H1 (cell line): ENCODE data around the gene TASOR2. TPM values are rescaled to one million over a fixed set of nuclear protein-coding genes. Genes with fewer than 3 reads are reported as not detected.

Source experiments
- CTCF ChIA-PET: fragments of 300-600 bp; sonication (Branson Sonifier 250); formaldehyde crosslinking; loops from one replicate; lab custom pipeline; 2021; ENCODE audit not compliant: partially characterized antibody; lab: Charles Lee
- POLR2A ChIA-PET: fragments of 300-600 bp; sonication (Branson Sonifier 250); formaldehyde crosslinking; loops from one replicate; lab custom pipeline; 2021; ENCODE audit warnings: inconsistent platforms; ENCODE audit not compliant: partially characterized antibody; lab: Charles Lee
- DNase-seq, 2 experiments: peaks; one replicate each; pipeline versions ENCODE4 v3.0.0 to v3.0.0-alpha.2; 2010 to 2022; ENCODE audit warnings: low spot score in 2 of 2, low read depth in 1 of 2, mixed read lengths in 1 of 2
- FAIRE-seq: peaks from 2 replicates; lab custom pipeline; 2011; peaks lifted over from hg19 to GRCh38; lab: Jason Lieb, UNC
- H2AFZ ChIP-seq: 2 replicates; pipeline ENCODE4 v1.8.1; 2012; ENCODE audit warnings: low read length, inconsistent platforms
- H2AK5ac ChIP-seq: 2 replicates; pipeline ENCODE4 v1.6.1; 2013; ENCODE audit warnings: low read depth, low read length
- H2BK120ac ChIP-seq: replicated peaks from 2 replicates; pipeline ENCODE3; 2013; ENCODE audit warnings: low read depth, low read length, inconsistent platforms
- H2BK12ac ChIP-seq: 2 replicates; pipeline ENCODE4 v1.6.1; 2013; ENCODE audit warnings: low read depth, low read length
- H2BK15ac ChIP-seq: 2 replicates; pipeline ENCODE4 v1.6.1; 2013; ENCODE audit warnings: low read length
- H2BK20ac ChIP-seq: 2 replicates; pipeline ENCODE4 v1.6.1; 2013; ENCODE audit warnings: low read length
- H2BK5ac ChIP-seq: 2 replicates; pipeline ENCODE4 v1.6.1; 2013; ENCODE audit warnings: low read depth, low read length
- H3K14ac ChIP-seq: 2 replicates; pipeline ENCODE4 v1.6.1; 2013; ENCODE audit warnings: inconsistent platforms; ENCODE audit not compliant: insufficient read length
- H3K18ac ChIP-seq: 2 replicates; pipeline ENCODE4 v1.6.1; 2013; ENCODE audit warnings: low read length; ENCODE audit errors: extremely low read depth
- H3K23ac ChIP-seq: 2 replicates; pipeline ENCODE4 v1.6.1; 2013; ENCODE audit warnings: inconsistent platforms; ENCODE audit not compliant: insufficient read length
- H3K23me2 ChIP-seq: 2 replicates; pipeline ENCODE4 v1.6.1; 2013; ENCODE audit warnings: low read depth, low read length
- H3K27ac ChIP-seq: 2 replicates; pipeline ENCODE4 v1.6.1; 2011; ENCODE audit warnings: low read depth, low read length, inconsistent platforms
- H3K27me3 ChIP-seq, 4 experiments: replicated peaks in 1 of 4; 1 replicate in 1 of 4; 2 replicates in 3 of 4; pipeline versions ENCODE4 v1.6.1 to v1.8.1; 2011 to 2013; ENCODE audit warnings: low read length in 3 of 4, mild to moderate bottlenecking in 3 of 4, inconsistent platforms in 2 of 4, mixed read lengths in 2 of 4, moderate library complexity in 1 of 4; ENCODE audit not compliant: control insufficient read depth in 3 of 4, insufficient read depth in 3 of 4; ENCODE audit errors: extremely low read depth in 1 of 4
- H3K36me3 ChIP-seq, 4 experiments: 2 replicates each; pipeline versions ENCODE4 v1.6.1 to v1.8.1; 2011 to 2013; ENCODE audit warnings: mild to moderate bottlenecking in 4 of 4, low read length in 3 of 4, moderate library complexity in 2 of 4, control low read depth in 1 of 4, inconsistent platforms in 1 of 4; ENCODE audit not compliant: insufficient read depth in 4 of 4, control insufficient read depth in 2 of 4
- H3K4ac ChIP-seq: replicated peaks from 2 replicates; pipeline ENCODE3; 2013; ENCODE audit warnings: low read length, low read depth, mixed read lengths, inconsistent platforms; ENCODE audit not compliant: insufficient read length
- H3K4me1 ChIP-seq, 4 experiments: replicated peaks in 1 of 4; 1 replicate in 1 of 4; 2 replicates in 3 of 4; pipeline versions ENCODE4 v1.6.1 to v1.8.1; 2011 to 2013; ENCODE audit warnings: low read length in 3 of 4, inconsistent platforms in 2 of 4, mixed read lengths in 1 of 4; ENCODE audit not compliant: insufficient read depth in 4 of 4, control insufficient read depth in 3 of 4
- H3K4me2 ChIP-seq, 2 experiments: 2 replicates each; pipeline versions ENCODE4 v1.6.1 to v1.8.1; 2011 to 2013; ENCODE audit warnings: low read depth in 2 of 2, low read length in 2 of 2, control low read depth in 1 of 2, inconsistent platforms in 1 of 2, mild to moderate bottlenecking in 1 of 2; ENCODE audit not compliant: insufficient read depth in 1 of 2
- H3K4me3 ChIP-seq, 4 experiments: fragments of 200-600, 300-600 bp in 1 of 4; sonication (generic), shearing (Covaris generic), sonication (Bioruptor Twin) in 1 of 4; 2 replicates each; pipeline versions ENCODE4 v1.5.1 to v1.8.1; 2011 to 2016; ENCODE audit warnings: low read length in 4 of 4, low read depth in 3 of 4, control low read depth in 2 of 4, inconsistent platforms in 2 of 4, mild to moderate bottlenecking in 2 of 4, mixed read lengths in 1 of 4, moderate library complexity in 1 of 4; ENCODE audit not compliant: insufficient read depth in 2 of 4; ENCODE audit errors: extremely low read depth in 1 of 4
- H3K56ac ChIP-seq: replicated peaks from 2 replicates; pipeline ENCODE3; 2013; ENCODE audit warnings: low read depth, mild to moderate bottlenecking, mixed read lengths, low read length, inconsistent platforms; ENCODE audit not compliant: insufficient read length
- H3K79me1 ChIP-seq: 2 replicates; pipeline ENCODE4 v1.6.1; 2013; ENCODE audit warnings: low read depth, low read length, control low read depth
- H3K79me2 ChIP-seq, 2 experiments: 2 replicates each; pipeline versions ENCODE4 v1.6.1 to v1.8.1; 2012 to 2013; ENCODE audit warnings: low read length in 2 of 2, mild to moderate bottlenecking in 2 of 2, inconsistent platforms in 1 of 2; ENCODE audit not compliant: insufficient read depth in 2 of 2, control insufficient read depth in 1 of 2
- H3K9ac ChIP-seq, 4 experiments: replicated peaks in 1 of 4; 1 replicate in 1 of 4; 2 replicates in 3 of 4; pipeline versions ENCODE4 v1.6.1 to v1.8.1; 2011 to 2013; ENCODE audit warnings: low read depth in 3 of 4, low read length in 3 of 4, control low read depth in 2 of 4, mild to moderate bottlenecking in 2 of 4, moderate library complexity in 2 of 4, inconsistent platforms in 1 of 4; ENCODE audit errors: extremely low read depth in 1 of 4
- H3K9me3 ChIP-seq, 2 experiments: 2 replicates each; pipeline versions ENCODE4 v1.6.1 to v1.8.1; 2012 to 2013; ENCODE audit warnings: mild to moderate bottlenecking in 2 of 2, moderate library complexity in 2 of 2, control low read depth in 1 of 2, inconsistent platforms in 1 of 2, low read depth in 1 of 2, low read length in 1 of 2, mixed read lengths in 1 of 2; ENCODE audit not compliant: insufficient read depth in 2 of 2
- H4K20me1 ChIP-seq, 2 experiments: replicated peaks in 1 of 2; 2 replicates each; pipeline versions ENCODE3 to v1.8.1; 2011 to 2013; ENCODE audit warnings: inconsistent platforms in 2 of 2, low read length in 2 of 2, mild to moderate bottlenecking in 1 of 2; ENCODE audit not compliant: insufficient read depth in 2 of 2, control insufficient read depth in 1 of 2
- H4K5ac ChIP-seq: 2 replicates; pipeline ENCODE4 v1.6.1; 2013; ENCODE audit warnings: low read length, low read depth, mixed read lengths, inconsistent platforms; ENCODE audit not compliant: insufficient read length
- H4K8ac ChIP-seq: 2 replicates; pipeline ENCODE4 v1.8.0; 2013; ENCODE audit warnings: mild to moderate bottlenecking, moderate library complexity, low read length, inconsistent platforms; ENCODE audit not compliant: insufficient read depth; ENCODE audit errors: extremely low read depth
- H4K91ac ChIP-seq: replicated peaks from 2 replicates; pipeline ENCODE3; 2013; ENCODE audit warnings: low read length, mixed read lengths, inconsistent platforms; ENCODE audit not compliant: insufficient read length
- SP1 ChIP-seq: IDR thresholded peaks from 2 replicates; pipeline ENCODE4 v1.6.1; 2011; ENCODE audit warnings: low read depth, low read length
- WGBS, 2 experiments: shearing (Covaris generic) in 1 of 2; methylation state at CpG; one replicate each; pipeline versions ENCODE4 v1.1.6 to v1.1.7; 2013 to 2015; ENCODE audit warnings: low lambda C conversion rate in 2 of 2, mixed read lengths in 2 of 2, inconsistent platforms in 1 of 2, low coverage in 1 of 2, missing lambda C conversion rate in 1 of 2; ENCODE audit not compliant: insufficient replicate concordance in 2 of 2, insufficient coverage in 1 of 2, insufficient read length in 1 of 2; ENCODE audit errors: extremely low coverage in 1 of 2, missing lambda C conversion rate in 1 of 2; 5-methylcytosine and 5-hydroxymethylcytosine counted together
- polyA plus RNA-seq, 7 experiments: library from polyadenylated mRNA; depleted of rRNA in 3 of 7; stranded (reverse) in 5 of 7; unstranded in 2 of 7; fragments of >200 nt in 5 of 7; fragments of 200-250 nt in 2 of 7; gene quantifications; 1 replicate in 5 of 7; 2 replicates in 1 of 7; 4 replicates in 1 of 7; pipeline versions ENCODE4 v1.2.1 to v1.2.3, GENCODE V29; 2011 to 2013; ENCODE audit warnings: missing spikeins in 2 of 7, mixed read lengths in 2 of 7
- total RNA-seq: library from RNA; stranded (reverse); fragmentation: NEBNext Ultra II Directional; extraction: Animal tissue kit (Norgen Biotek cat#: 25700); gene quantifications from 2 replicates; pipeline ENCODE4 v1.2.1, GENCODE V29; 2021

Gene TASOR2
- total and polyA plus RNA-seq, 2 of the 8 experiments (the other 6 are each of a cell fraction or from before 2014, with no cell fraction given) = 13.1 to 74.9 TPM

DNA sequence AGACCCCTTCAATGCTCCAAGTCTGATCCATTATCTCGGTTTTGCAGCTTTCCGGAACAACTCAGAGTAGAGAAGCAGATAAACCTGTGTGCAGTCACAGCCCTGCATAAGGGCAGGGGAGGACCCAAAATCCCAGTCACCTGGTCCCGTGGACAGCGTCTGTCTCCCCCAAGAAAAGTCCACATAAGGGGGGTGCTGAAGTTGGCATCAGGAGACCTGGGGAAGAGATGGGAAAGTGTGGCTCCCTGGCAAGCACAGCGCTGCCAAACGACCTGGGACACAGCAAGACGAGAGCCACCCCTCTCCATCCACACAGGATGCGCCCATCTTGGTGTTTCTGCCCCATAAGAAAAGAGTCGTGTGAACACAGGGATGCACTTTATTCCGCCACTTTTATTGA is 46.1 kb upstream of the TASOR2 start:
- H2BK5ac ChIP-seq = no peak overlapping the region
- CTCF ChIA-PET = interaction anchor here (1.6 kb wide), 1 partner anchor 26 kb away, joined by 5 read pairs; no protein-coding TSS in a partner anchor
- H2BK120ac ChIP-seq = no peak overlapping the region
- no peaks in the 10 kb centered on the region for H3K23me2 ChIP-seq
- H3K27me3 ChIP-seq = no peaks in the 10 kb centered on the region
- no peak overlapping the region for H3K4me2 ChIP-seq
- H2BK20ac ChIP-seq = no peak overlapping the region
- no peaks in the 10 kb centered on the region for H3K79me2 ChIP-seq
- no peak for DNase-seq
- H4K8ac ChIP-seq = no peak overlapping the region
- H2AFZ ChIP-seq = no peak overlapping the region
- no peak overlapping the region for H3K23ac ChIP-seq
- no peak overlapping the region for H3K27ac ChIP-seq
- no peak overlapping the region for H4K91ac ChIP-seq
- WGBS, 2 experiments = 92% methylated on average over 8 of the region's 10 CpGs; no CpG with 5 or more reads in 1 of the 2 experiments
- no peak overlapping the region for H2AK5ac ChIP-seq
- H3K14ac ChIP-seq = no peak overlapping the region
- H3K56ac ChIP-seq = no peak overlapping the region
- no peak overlapping the region for H2BK12ac ChIP-seq
- no peaks in the 10 kb centered on the region for H3K79me1 ChIP-seq
- no peak overlapping the region for H3K18ac ChIP-seq
- FAIRE-seq = no peak
- H3K4me3 ChIP-seq = no peak overlapping the region
- H3K9ac ChIP-seq = no peak overlapping the region
- H3K9me3 ChIP-seq = no peaks in the 10 kb centered on the region
- H4K5ac ChIP-seq = no peak overlapping the region
- H3K4me1 ChIP-seq = no peaks in the 10 kb centered on the region
- H2BK15ac ChIP-seq = no peak overlapping the region
- POLR2A ChIA-PET = no interaction called here
- no peak overlapping the region for H3K4ac ChIP-seq
- H3K36me3 ChIP-seq = peaks cover 0 to 24% (median 11%) of the 10 kb centered on the region in 4 experiments; a peak in 5 of 8 replicates
- H4K20me1 ChIP-seq = no peaks in the 10 kb centered on the region
- no peak for TF ChIP-seq SP1
